Tibial artery (tissue), 4 donors: ENCODE data around the gene RBMS3.

Experiments
- DNase-seq, 2 donors: peaks; one replicate each; pipeline ENCODE4 v3.0.0-alpha.2; 2019
- H3K27ac ChIP-seq, 2 donors: fragments of 200-600 bp; sonication (generic) in 1 of 2; 1 replicate in 1 of 2; 2 replicates in 1 of 2; pipeline ENCODE4 v1.5.1; 2018 to 2019; ENCODE audit warnings: mild to moderate bottlenecking in 1 of 2
- H3K27me3 ChIP-seq, 2 donors: fragments of 200-600 bp; sonication (generic) in 1 of 2; one replicate each; pipeline versions ENCODE4 v1.5.1 to v1.6.0; 2016 to 2019
- H3K36me3 ChIP-seq, 3 donors: fragments of 200-600 bp; sonication (generic) in 2 of 3; one replicate each; pipeline ENCODE4 v1.5.1; 2016 to 2019; ENCODE audit warnings: mild to moderate bottlenecking in 2 of 3
- H3K4me1 ChIP-seq, 4 donors: fragments of 200-600 bp; sonication (generic) in 2 of 4; 1 replicate in 3 of 4; 2 replicates in 1 of 4; pipeline ENCODE4 v1.5.1; 2016 to 2019
- H3K4me3 ChIP-seq, 2 donors: fragments of 200-600 bp; sonication (generic) in 1 of 2; 1 replicate in 1 of 2; 2 replicates in 1 of 2; pipeline ENCODE4 v1.5.1; 2018 to 2019; ENCODE audit warnings: mild to moderate bottlenecking in 2 of 2
- H3K9me3 ChIP-seq, 3 donors: fragments of 200-600 bp; sonication (generic) in 1 of 3; one replicate each; pipeline ENCODE4 v1.5.1; 2016 to 2019
- intact Hi-C: fragments of 100-400 bp; cut with DNase I; formaldehyde crosslinking; loops from one replicate; pipeline ENCODE4 v1.15.0; 2023; ENCODE audit warnings: low total_unique reads
- TF ChIP-seq, protein P1 (sequence below), 2 experiments: fragments of 200-600 bp in 1 of 2; fragments of 450-650 bp in 1 of 2; IDR thresholded peaks; one replicate each; pipeline ENCODE4 v1.5.1; 2017 to 2019; ENCODE audit warnings: antibody characterized with exemption in 2 of 2, mild to moderate bottlenecking in 1 of 2, moderate library complexity in 1 of 2

RBMS3 gene

DNA sequence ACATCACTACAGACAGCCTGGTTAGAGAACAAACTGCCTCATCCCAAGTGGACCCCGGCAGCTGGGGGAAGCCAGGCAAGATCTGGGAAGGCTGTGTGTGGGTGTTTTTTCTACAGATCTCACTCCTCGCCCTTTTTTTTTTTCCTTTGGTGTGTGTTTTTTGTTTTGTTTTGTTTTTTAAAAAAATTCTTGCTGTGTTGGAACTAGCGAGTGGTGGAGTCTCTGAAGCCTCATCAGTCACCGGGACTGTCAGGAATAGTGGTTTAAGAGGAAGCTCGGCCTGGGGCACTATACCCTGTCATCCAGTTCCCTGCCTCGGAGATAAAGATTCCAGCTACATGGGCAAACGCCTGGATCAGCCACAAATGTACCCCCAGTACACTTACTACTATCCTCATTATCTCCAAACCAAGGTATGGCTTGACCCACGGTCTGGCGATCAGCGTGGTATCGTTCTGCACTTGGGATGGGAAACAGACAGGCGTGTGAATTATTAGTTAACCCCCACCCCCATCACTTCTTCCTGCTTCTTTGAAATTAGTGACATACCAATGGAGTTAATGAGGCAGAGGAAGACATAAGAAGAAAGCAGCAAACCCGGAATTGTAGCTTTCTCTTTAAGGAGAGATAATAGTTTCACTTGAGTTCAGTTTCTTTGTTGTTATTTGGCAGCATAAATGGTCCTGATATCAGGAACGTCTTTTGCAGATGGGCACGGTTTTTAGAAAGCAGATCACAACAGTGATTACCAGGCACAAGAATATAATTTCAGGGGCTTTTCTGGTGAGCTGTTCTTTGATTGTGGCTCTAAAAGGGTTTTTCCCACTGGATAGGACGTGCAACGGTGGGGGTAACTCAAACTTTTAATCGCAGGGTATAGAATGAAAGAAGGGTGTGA is 722 bp downstream of the RBMS3 start:
- H3K4me3 ChIP-seq: peak overlapping the region; percentile 56 to 64
- peaks cover 0 to 26% (median 6%) of the 10 kb centered on the region in 4 donors for H3K4me1 ChIP-seq
- DNase-seq: peak in 1 of 2 donors; percentile 32
- H3K36me3 ChIP-seq: no peaks in the 10 kb centered on the region
- H3K27me3 ChIP-seq: no peaks in the 10 kb centered on the region
- peak overlapping the region; percentile 82 to 89 for H3K27ac ChIP-seq
- TF ChIP-seq, protein P1, sequence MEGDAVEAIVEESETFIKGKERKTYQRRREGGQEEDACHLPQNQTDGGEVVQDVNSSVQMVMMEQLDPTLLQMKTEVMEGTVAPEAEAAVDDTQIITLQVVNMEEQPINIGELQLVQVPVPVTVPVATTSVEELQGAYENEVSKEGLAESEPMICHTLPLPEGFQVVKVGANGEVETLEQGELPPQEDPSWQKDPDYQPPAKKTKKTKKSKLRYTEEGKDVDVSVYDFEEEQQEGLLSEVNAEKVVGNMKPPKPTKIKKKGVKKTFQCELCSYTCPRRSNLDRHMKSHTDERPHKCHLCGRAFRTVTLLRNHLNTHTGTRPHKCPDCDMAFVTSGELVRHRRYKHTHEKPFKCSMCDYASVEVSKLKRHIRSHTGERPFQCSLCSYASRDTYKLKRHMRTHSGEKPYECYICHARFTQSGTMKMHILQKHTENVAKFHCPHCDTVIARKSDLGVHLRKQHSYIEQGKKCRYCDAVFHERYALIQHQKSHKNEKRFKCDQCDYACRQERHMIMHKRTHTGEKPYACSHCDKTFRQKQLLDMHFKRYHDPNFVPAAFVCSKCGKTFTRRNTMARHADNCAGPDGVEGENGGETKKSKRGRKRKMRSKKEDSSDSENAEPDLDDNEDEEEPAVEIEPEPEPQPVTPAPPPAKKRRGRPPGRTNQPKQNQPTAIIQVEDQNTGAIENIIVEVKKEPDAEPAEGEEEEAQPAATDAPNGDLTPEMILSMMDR (IDR thresholded peaks at IDR 0.05): no peak
- intact Hi-C loops: loop anchor here (5.0 kb wide), 2 partner anchors 246 to 481 kb away; no protein-coding TSS in a partner anchor
- no peaks in the 10 kb centered on the region for H3K9me3 ChIP-seq

DNA sequence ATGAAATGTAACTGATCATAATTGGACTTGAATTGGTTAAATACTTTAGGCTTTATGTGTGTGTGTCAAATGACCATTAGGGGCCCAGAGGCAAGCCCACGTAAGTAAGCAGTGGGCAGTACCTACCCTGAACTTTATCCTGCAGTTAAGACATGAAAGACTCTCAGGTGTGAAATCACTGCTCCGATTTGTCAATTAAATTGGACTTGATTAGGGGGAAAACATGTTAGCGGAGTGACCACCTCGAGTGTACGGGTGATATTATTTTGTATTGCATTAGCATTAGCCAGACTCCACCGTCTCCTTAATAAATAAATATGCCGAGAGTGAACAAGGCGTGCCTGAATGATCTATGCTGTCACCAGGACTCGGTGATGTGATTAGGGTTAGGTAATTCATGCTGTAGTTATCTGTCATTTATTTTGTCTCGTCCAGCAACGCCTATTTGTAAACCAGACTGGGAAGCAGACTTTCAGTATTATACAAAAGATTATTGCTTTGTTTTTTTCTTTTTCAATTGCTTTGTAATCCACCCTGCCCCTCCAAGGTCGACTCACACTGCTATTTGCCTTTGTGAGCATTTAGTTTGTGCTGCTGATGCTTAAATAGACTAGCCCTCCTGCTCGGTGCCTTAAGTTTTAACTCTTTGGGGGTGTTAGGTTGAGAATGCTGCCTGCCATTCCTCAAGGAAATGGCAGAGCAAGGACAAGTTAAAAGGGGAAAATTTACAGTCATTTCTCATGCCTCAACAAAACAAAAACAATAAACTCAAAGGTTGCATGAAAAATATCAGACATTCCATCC is 1.8 kb downstream of the RBMS3 start:
- Histone ChIP-seq H3K36me3 (no peaks in the 10 kb centered on the region), H3K27me3 (no peaks in the 10 kb centered on the region), H3K4me3 (peak overlapping the region; percentile 56 to 64), H3K4me1 (peaks cover 0 to 34% (median 6%) of the 10 kb centered on the region in 4 donors), H3K9me3 (no peaks in the 10 kb centered on the region), H3K27ac (peak overlapping the region; percentile 82 to 89)
- DNase-seq: no peak
- TF ChIP-seq, protein P1 (IDR thresholded peaks at IDR 0.05): no peak
- intact Hi-C loops: loop anchor here (5.0 kb wide), 2 partner anchors 245 to 480 kb away; no protein-coding TSS in a partner anchor

DNA sequence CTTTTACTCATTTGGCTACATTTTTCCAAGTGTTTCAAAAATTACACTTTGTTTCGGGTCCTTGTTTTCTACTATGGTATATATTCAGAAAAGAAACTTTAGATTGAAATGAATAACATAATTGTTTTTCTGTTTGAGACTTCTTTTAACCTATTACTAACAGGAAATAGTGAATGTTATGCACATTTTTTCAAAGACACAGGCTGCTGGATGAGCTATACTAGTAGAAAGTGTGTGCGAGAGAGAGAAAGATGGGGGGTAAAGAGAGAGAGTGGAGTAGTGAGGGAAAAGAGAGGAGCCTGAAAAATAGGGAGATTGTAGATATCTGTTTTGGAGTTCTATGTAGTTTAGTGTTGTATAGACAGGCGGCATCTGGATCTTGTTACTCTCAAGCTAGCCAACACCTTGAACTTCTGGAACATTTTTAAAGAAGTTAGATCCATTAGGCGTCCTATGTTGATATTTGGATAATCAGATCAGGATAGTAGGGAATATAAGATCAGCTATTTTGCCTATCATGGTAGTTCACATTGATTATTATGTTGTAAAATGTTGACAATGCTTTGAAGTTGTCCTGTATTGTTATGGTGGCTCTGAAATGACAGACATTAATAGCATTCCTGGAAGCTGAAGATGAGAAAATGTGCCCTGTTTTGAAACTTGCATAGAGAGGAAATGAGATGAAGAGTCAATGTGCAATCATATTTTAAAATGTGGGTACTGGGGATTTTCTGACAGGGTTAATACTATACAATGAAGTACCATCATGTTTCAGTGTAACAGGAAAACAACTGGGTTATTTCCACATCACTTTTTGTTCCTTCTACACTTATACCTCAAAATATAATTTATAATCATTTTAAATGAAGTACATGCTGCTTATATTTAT is 2.6 kb downstream of the RBMS3 start:
- peak overlapping the region; percentile 82 to 89 for H3K27ac ChIP-seq
- intact Hi-C loops: loop anchor here (5.0 kb wide), 2 partner anchors 244 to 479 kb away; no protein-coding TSS in a partner anchor
- peaks cover 0 to 37% (median 7%) of the 10 kb centered on the region in 4 donors for H3K4me1 ChIP-seq
- H3K9me3 ChIP-seq: no peaks in the 10 kb centered on the region
- no peaks in the 10 kb centered on the region for H3K36me3 ChIP-seq
- DNase-seq: no peak
- TF ChIP-seq, protein P1 (IDR thresholded peaks at IDR 0.05): no peak
- H3K27me3 ChIP-seq: no peaks in the 10 kb centered on the region
- H3K4me3 ChIP-seq: peak overlapping the region; percentile 56 to 64

DNA sequence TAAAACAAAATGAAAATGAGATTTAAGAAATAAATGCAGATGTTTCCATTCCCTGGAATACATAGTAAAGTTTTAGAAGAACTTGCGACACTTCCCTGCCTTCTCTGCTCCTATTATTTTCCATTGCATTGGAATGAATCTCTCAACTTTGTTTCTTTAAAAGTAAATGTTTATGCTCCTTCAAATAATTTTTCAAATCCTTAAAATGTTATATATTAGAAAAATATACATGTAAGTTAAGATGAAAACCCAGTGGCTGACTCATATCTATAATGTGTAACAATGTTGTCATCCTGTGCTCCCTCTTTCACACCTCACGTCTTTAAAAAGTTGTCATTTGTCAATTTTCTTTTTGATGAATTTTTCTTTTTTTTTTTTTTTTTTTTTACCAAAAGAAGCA is 3.6 kb downstream of the RBMS3 start:
- TF ChIP-seq, protein P1 (IDR thresholded peaks at IDR 0.05): no peak
- Histone ChIP-seq H3K4me1 (peaks cover 0 to 34% (median 10%) of the 10 kb centered on the region in 4 donors), H3K36me3 (no peaks in the 10 kb centered on the region), H3K27ac (peak overlapping the region; percentile 82 to 89), H3K9me3 (no peaks in the 10 kb centered on the region), H3K27me3 (no peaks in the 10 kb centered on the region), H3K4me3 (peak overlapping the region; percentile 56 to 64)
- intact Hi-C loops: loop anchor here (5.0 kb wide), 2 partner anchors 243 to 478 kb away; no protein-coding TSS in a partner anchor
- DNase-seq: no peak
